LNCaP clone FGC (cell line): ENCODE results near the gene TAC4.

ENCODE experiments used
- DNase-seq: peaks from one replicate; pipeline ENCODE4 v3.0.0-alpha.2; 2011; ENCODE audit warnings: low read depth
- H3K4me3 ChIP-seq: 2 replicates; pipeline ENCODE4 v1.5.1; 2011; ENCODE audit warnings: mild to moderate bottlenecking, low read depth, low read length, control low read depth
- TF ChIP-seq, protein P1 (sequence below): IDR thresholded peaks from 2 replicates; pipeline ENCODE4 v1.5.1; 2012; ENCODE audit warnings: mild to moderate bottlenecking; ENCODE audit not compliant: control insufficient read depth, insufficient read depth; ENCODE audit errors: extremely low read depth

TAC4 gene

DNA sequence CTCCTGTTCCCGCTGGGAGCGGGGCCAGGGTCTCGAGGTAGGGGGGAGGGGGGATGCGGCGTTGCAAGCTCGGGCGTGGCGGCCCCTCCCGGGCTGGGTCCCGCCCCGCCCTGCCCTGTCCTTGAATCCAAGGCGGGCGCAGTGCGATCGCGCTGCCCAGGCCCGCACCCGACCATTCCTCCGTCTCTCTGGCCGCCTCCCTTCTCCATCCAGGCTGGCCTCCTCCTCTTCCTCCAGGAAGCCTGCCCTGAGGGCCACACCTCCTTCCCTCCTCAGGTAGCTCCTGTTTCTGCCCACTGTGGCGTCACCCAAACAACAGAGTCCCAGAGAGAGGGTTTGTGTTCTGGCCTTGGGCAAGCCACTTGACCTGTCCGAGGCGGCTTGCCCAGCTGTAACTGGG lies 43.0 kb upstream of the TAC4 start:
- no peak overlapping the region for H3K4me3 ChIP-seq
- TF ChIP-seq, protein P1, sequence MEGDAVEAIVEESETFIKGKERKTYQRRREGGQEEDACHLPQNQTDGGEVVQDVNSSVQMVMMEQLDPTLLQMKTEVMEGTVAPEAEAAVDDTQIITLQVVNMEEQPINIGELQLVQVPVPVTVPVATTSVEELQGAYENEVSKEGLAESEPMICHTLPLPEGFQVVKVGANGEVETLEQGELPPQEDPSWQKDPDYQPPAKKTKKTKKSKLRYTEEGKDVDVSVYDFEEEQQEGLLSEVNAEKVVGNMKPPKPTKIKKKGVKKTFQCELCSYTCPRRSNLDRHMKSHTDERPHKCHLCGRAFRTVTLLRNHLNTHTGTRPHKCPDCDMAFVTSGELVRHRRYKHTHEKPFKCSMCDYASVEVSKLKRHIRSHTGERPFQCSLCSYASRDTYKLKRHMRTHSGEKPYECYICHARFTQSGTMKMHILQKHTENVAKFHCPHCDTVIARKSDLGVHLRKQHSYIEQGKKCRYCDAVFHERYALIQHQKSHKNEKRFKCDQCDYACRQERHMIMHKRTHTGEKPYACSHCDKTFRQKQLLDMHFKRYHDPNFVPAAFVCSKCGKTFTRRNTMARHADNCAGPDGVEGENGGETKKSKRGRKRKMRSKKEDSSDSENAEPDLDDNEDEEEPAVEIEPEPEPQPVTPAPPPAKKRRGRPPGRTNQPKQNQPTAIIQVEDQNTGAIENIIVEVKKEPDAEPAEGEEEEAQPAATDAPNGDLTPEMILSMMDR, result no peak
- DNase-seq, result no peak

DNA sequence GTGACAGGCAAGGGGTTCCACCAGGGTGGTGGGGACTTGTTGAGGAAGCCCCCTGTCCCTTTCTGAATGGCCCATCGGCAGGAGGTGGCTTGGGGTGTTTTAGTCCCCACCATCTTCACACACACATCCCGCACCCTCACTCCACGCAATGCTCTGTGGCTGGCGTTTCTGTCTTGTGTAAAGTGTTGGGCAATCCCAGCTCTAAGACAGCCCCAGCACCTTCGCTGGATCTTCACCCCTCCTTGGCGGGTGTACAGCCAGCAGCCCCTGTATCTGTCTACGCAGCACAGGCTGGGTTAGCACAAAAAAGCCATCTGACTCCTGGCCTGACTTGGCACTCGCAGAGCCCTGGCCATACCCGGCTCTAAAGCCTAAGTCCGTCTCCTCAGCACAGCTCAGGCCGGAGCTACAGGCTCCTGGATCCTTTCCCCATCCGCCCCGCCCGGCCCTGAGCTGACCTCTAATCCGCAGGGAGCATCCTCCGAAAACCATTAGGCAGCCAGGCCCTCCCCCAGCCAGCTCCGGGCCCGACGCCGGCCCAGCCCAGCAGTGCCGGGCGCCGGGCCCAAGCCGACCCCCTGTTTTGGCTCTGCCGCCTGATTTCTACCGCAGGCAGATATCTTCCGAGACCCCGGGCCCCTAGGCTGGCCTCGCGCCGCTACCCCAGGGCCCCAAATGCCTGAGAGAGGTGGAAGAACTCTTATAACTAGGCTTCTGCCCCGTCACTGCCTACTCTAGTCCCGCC lies 42.4 kb upstream of the TAC4 start:
- TF ChIP-seq, protein P1, result no peak
- H3K4me3 ChIP-seq, result no peak overlapping the region
- DNase-seq, result no peak

DNA sequence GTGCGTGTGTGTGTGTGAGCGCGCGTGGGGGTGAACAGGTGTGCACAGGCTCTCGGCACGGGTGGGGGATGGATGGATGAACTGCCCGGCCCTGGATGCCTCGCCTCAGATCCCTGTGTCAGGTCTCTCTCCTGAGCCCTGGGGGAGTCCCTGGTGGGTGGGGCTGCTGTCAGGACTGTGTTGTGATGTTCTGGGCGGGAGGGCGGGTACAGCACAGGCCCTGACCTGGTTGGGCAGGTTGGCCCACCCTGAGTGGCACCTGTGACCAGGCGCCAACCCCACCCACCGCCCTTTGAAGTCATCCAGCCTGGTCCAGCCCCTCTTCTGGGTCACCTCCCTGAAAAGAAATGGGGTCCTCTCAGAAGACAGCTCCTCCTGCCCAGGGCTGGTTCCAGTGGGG lies 41.6 kb upstream of the TAC4 start:
- H3K4me3 ChIP-seq, result no peak overlapping the region
- DNase-seq, result no peak
- TF ChIP-seq, protein P1, result no peak

DNA sequence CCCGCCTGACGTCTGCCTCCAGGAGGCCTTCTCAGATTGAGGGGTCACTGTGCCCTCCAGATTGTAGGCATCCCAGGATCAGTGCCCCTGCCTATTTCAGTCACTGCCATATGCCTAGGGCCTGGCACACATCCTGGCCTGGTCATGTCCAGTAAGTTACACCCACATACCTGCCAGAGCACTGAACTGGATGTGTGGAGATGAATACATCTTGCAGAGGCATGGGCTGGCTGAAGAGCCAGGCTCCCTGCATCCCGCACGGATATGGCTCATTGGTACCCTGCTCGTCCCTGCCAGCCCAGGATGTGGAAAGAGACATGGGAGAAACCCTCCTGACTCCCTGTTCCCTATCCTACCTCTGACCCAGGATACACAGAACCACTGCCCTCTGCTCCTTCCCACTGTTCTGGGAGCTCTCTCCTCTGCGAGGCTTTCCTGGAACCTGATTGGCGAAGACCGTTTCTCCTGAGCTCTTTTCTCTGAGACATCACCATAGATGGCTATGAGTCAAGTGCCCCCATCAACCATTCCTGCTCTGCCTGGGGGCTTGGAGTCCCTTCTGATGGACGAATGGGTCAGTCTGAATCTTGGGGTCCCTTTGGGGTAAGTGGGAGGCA lies 40.0 kb upstream of the TAC4 start:
- TF ChIP-seq, protein P1, result no peak
- DNase-seq, result no peak
- H3K4me3 ChIP-seq, result no peak overlapping the region

DNA sequence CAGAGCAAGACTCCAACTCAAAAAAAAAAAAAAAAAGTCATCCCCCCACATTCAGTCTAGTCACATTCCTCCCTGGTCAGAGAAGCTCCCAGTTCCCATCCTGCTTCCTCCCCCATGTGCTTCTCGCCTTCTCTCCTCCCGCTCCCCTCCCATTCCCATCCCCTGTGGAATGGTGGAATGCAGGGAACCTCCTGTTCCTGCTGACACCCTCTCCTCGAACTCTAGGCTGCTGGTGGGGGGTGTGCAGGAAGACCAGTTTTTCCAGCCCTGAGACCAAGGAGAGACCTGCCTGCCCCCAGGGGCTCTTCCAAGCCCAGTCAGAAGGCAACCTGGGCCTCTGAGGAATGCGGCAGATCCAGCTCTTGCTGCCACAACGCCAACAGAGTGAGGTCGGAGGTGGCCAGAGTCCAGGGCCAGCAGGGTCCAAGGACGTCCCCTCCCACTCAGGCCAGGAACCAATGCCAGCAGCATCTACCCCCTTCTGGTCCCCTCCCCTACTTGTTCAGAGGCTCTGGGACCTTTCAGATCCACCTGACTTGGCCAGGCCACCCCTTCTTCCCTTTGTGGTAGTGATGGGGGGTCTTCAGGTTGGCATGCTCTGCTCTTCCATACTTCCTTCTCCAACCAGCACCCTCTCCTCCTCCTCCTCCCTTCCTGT lies 39.3 kb upstream of the TAC4 start:
- H3K4me3 ChIP-seq, result no peak overlapping the region
- DNase-seq, result peak; percentile 56
- TF ChIP-seq, protein P1, result no peak

DNA sequence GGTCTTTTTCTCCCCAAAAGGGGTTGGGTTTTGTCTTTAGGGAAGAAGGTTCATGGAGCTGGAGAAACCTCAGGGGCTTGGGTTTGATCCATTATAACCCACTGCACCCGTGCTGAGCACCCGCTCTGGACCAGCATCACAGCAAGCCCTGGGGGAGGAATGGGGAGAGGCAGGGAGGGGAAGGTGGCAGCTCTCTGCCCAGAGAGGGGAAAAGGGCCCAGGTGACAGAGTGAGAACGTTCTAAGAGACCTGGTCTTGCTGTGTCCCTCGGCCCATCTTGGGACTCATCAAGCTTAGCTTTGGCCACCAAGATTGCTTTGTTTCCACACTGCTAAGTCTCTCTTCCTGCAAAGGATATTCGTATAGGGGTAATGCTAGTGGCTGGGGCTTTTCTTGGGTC lies 38.2 kb upstream of the TAC4 start:
- no peak for DNase-seq
- no peak overlapping the region for H3K4me3 ChIP-seq
- TF ChIP-seq, protein P1, result no peak
